Activated naive CD4-positive, alpha-beta T cell treated with anti-CD3 and anti-CD28 coated beads, Interleukin-2, amount 50 U/mL, for 24 hours (primary cell): ENCODE data around the gene CDH8.

Source experiments
- H3K27ac Mint-ChIP-seq: one replicate; pipeline ENCODE4 v1.8.0; 2021; ENCODE audit warnings: mild to moderate bottlenecking, mixed read lengths
- H3K27me3 Mint-ChIP-seq: one replicate; pipeline ENCODE4 v1.8.0; 2021; ENCODE audit warnings: mixed read lengths
- H3K36me3 Mint-ChIP-seq: one replicate; pipeline ENCODE4 v1.8.0; 2021; ENCODE audit warnings: mixed read lengths
- H3K4me1 Mint-ChIP-seq: one replicate; pipeline ENCODE4 v1.8.0; 2021; ENCODE audit warnings: mixed read lengths
- H3K4me3 Mint-ChIP-seq: one replicate; pipeline ENCODE4 v1.8.0; 2021; ENCODE audit warnings: mild to moderate bottlenecking, mixed read lengths
- H3K9me3 Mint-ChIP-seq: one replicate; pipeline ENCODE4 v1.8.0; 2021; ENCODE audit warnings: mixed read lengths

Gene CDH8

GRCh38 chr16:62038225-62038624 lies 2.0 kb upstream of the CDH8 start:
- H3K9me3 Mint-ChIP-seq = peaks cover 13% of the 10 kb centered on the region
- no peak overlapping the region for H3K27ac Mint-ChIP-seq
- peaks cover 3% of the 10 kb centered on the region for H3K36me3 Mint-ChIP-seq
- no peak overlapping the region for H3K4me3 Mint-ChIP-seq
- peaks cover 20% of the 10 kb centered on the region for H3K27me3 Mint-ChIP-seq
- no peaks in the 10 kb centered on the region for H3K4me1 Mint-ChIP-seq

GRCh38 chr16:62036802-62037135 lies 531 bp upstream of the CDH8 start:
- peaks cover 3% of the 10 kb centered on the region for H3K36me3 Mint-ChIP-seq
- no peak overlapping the region for H3K27ac Mint-ChIP-seq
- H3K4me3 Mint-ChIP-seq = no peak overlapping the region
- no peaks in the 10 kb centered on the region for H3K4me1 Mint-ChIP-seq
- H3K9me3 Mint-ChIP-seq = peaks cover 9% of the 10 kb centered on the region
- peaks cover 22% of the 10 kb centered on the region for H3K27me3 Mint-ChIP-seq

- peaks cover 5% of the 10 kb centered on the region for H3K9me3 Mint-ChIP-seq
- H3K4me3 Mint-ChIP-seq = no peak overlapping the region
- no peaks in the 10 kb centered on the region for H3K4me1 Mint-ChIP-seq
- no peak overlapping the region for H3K27ac Mint-ChIP-seq
- H3K27me3 Mint-ChIP-seq = peaks cover 22% of the 10 kb centered on the region
- peaks cover 3% of the 10 kb centered on the region for H3K36me3 Mint-ChIP-seq
These were observed 834 bp downstream of the CDH8 start for GRCh38 chr16:62035115-62036092.

- Mint-ChIP-seq H3K9me3 (peaks cover 5% of the 10 kb centered on the region), H3K4me1 (no peaks in the 10 kb centered on the region), H3K36me3 (peaks cover 3% of the 10 kb centered on the region), H3K4me3 (no peak overlapping the region), H3K27ac (no peak overlapping the region), H3K27me3 (peaks cover 22% of the 10 kb centered on the region)
These were observed 1.8 kb downstream of the CDH8 start for GRCh38 chr16:62034231-62035114.

GRCh38 chr16:62033065-62033464 lies 3.2 kb downstream of the CDH8 start:
- Mint-ChIP-seq H3K4me1 (no peaks in the 10 kb centered on the region), H3K27ac (no peak overlapping the region), H3K4me3 (no peak overlapping the region), H3K36me3 (peaks cover 3% of the 10 kb centered on the region), H3K9me3 (peaks cover 5% of the 10 kb centered on the region), H3K27me3 (peaks cover 22% of the 10 kb centered on the region)

GRCh38 chr16:62029947-62030346 lies 6.3 kb downstream of the CDH8 start:
- no peaks in the 10 kb centered on the region for H3K36me3 Mint-ChIP-seq
- H3K4me3 Mint-ChIP-seq = no peak overlapping the region
- no peaks in the 10 kb centered on the region for H3K4me1 Mint-ChIP-seq
- no peak overlapping the region for H3K27ac Mint-ChIP-seq
- H3K9me3 Mint-ChIP-seq = peaks cover 5% of the 10 kb centered on the region
- peaks cover 15% of the 10 kb centered on the region for H3K27me3 Mint-ChIP-seq

DNA sequence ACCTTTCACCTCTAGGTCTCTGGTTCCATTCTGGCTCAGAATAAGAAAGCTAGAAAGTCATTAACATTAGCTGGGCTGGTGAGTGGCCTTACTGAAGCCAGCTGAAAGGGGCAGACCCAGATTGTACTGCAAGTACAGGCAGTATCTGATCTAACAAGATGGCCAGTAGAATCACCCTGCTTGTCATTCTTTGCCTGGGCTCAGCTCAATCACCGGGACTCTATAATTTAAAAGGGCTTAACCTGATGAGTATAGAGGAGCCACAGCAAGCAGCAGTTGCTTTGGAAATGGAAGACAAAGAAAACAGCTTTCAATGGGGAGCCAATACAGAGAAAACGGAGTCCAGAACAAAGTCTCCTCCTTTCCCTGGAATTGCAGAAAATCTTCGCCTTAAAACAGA lies 13.6 kb downstream of the CDH8 start:
- Mint-ChIP-seq H3K4me1 (no peaks in the 10 kb centered on the region), H3K27me3 (no peaks in the 10 kb centered on the region), H3K27ac (no peak overlapping the region), H3K9me3 (peaks cover 10% of the 10 kb centered on the region), H3K36me3 (no peaks in the 10 kb centered on the region), H3K4me3 (no peak overlapping the region)

DNA sequence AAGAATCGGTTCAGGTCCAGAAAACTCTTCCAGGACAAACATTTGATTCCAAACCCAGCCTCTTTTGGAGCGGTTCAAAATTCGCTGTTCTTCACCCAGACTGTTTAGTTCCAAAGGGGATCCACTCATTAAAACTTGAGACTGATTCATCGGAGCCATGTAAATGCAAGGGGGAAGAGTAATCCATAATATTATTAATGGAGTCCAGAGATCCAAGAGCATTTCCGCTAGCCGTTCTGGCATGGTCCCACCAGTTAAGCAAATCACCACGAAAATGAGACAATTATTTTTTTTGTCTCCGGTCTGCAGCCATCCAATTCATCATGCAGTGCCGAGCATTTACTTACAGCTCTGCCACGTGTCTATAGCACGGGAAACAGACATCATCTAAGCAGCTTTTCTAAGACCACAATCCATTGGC lies 15.1 kb downstream of the CDH8 start:
- Mint-ChIP-seq H3K4me3 (no peak overlapping the region), H3K27ac (no peak overlapping the region), H3K4me1 (no peaks in the 10 kb centered on the region), H3K36me3 (no peaks in the 10 kb centered on the region), H3K27me3 (no peaks in the 10 kb centered on the region), H3K9me3 (peaks cover 10% of the 10 kb centered on the region)

DNA sequence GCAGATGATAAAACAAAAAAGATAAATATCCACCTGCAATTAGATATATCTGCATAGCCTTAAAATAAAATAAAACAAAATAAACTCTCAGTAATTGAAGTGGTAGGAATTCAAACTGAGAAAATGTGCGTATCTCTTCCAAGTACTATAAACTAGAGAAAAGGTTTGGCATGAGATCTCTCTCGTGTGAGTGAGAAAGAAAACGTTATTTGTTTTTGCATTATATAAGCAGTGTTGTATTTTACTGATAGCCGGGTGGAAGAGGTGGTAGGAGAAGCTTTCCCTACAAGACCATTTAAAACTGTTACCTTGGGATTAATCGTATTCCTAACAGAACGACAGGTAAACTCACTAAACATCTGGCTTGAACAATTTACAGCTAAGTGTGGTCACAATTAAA lies 15.6 kb downstream of the CDH8 start:
- Mint-ChIP-seq H3K4me1 (no peaks in the 10 kb centered on the region), H3K9me3 (peaks cover 10% of the 10 kb centered on the region), H3K27ac (no peak overlapping the region), H3K4me3 (no peak overlapping the region), H3K36me3 (no peaks in the 10 kb centered on the region), H3K27me3 (no peaks in the 10 kb centered on the region)

DNA sequence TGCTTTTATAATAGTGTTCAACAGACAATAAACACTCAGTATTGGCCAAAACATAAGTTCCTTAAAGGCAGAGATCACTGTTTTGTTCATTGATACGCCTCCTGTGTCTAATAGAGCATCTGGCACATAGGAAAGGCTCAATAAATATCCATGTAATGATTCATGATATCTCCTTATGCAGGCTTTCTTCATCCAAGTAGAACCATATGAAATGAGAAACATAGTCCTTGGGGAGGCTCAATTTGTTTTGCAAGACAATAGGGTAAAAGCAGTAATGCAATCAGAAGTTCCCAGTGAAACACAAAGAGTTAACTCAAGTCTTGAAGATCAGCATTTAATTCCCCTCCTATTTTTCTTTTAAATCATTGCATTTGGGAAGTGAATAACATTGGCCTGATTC lies 16.4 kb downstream of the CDH8 start:
- H3K4me1 Mint-ChIP-seq = no peaks in the 10 kb centered on the region
- no peaks in the 10 kb centered on the region for H3K36me3 Mint-ChIP-seq
- H3K9me3 Mint-ChIP-seq = peaks cover 10% of the 10 kb centered on the region

GRCh38 chr16:62018301-62019060 lies 17.8 kb downstream of the CDH8 start:
- Mint-ChIP-seq H3K27ac (no peak overlapping the region), H3K27me3 (no peaks in the 10 kb centered on the region), H3K9me3 (peaks cover 8% of the 10 kb centered on the region), H3K36me3 (no peaks in the 10 kb centered on the region), H3K4me1 (no peaks in the 10 kb centered on the region), H3K4me3 (no peak overlapping the region)

More for the DNA sequence above, 16.4 kb downstream of the CDH8 start:
- Mint-ChIP-seq H3K27me3 (no peaks in the 10 kb centered on the region), H3K27ac (no peak overlapping the region), H3K4me3 (no peak overlapping the region)

GRCh38 chr16:62014319-62014923 lies 21.8 kb downstream of the CDH8 start:
- H3K4me3 Mint-ChIP-seq = no peak overlapping the region
- no peaks in the 10 kb centered on the region for H3K36me3 Mint-ChIP-seq
- H3K27me3 Mint-ChIP-seq = no peaks in the 10 kb centered on the region
- no peak overlapping the region for H3K27ac Mint-ChIP-seq
- no peaks in the 10 kb centered on the region for H3K4me1 Mint-ChIP-seq
- H3K9me3 Mint-ChIP-seq = no peaks in the 10 kb centered on the region

DNA sequence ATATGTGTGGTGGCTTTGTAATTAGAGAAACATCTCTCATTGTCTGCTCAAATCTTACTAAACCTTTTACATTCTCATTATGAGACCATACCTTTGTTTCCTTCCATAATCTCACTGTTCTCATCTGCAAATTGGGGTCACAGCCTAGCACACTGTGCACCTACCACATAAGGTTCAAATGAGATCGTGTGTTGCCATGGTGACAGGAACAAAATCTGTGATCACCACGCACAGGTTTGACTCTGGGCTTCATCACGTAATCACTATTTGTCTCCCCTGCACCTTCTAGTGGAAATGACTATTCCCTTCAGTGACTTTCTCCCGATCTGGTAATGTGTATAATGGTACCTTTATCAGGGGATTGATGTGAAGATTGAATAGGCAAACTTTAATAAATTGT lies 26.1 kb downstream of the CDH8 start:
- no peak overlapping the region for H3K4me3 Mint-ChIP-seq

DNA sequence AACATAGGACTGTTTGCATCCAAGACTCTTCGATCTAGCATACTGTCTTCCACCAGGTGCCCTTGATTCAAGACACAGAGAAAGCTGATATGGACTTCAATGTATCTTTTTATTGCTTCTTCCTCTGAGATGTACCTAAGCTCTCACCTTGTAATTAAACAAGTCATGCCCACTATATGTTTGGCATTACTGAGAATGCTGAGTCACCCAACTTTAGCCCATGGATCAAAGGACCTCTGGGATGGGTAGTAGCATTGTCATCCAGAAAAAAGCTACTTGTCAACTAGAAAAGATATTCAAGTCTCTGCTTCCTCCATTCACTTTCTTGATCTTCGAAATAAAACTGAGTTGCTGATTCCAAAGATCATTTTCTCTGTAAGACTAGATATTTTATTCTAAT lies 37.8 kb downstream of the CDH8 start:
- peaks cover 12% of the 10 kb centered on the region for H3K9me3 Mint-ChIP-seq
- no peak overlapping the region for H3K4me3 Mint-ChIP-seq
- no peak overlapping the region for H3K27ac Mint-ChIP-seq

More for the DNA sequence above, 26.1 kb downstream of the CDH8 start:
- Mint-ChIP-seq H3K36me3 (peaks cover 1% of the 10 kb centered on the region), H3K27ac (no peak overlapping the region), H3K4me1 (no peaks in the 10 kb centered on the region), H3K9me3 (no peaks in the 10 kb centered on the region), H3K27me3 (no peaks in the 10 kb centered on the region)

GRCh38 chr16:61993108-61993507 lies 43.1 kb downstream of the CDH8 start:
- H3K36me3 Mint-ChIP-seq = no peaks in the 10 kb centered on the region
- no peaks in the 10 kb centered on the region for H3K4me1 Mint-ChIP-seq
- H3K27ac Mint-ChIP-seq = no peak overlapping the region
- H3K4me3 Mint-ChIP-seq = no peak overlapping the region
- H3K9me3 Mint-ChIP-seq = peaks cover 16% of the 10 kb centered on the region
- no peaks in the 10 kb centered on the region for H3K27me3 Mint-ChIP-seq

More for the DNA sequence above, 37.8 kb downstream of the CDH8 start:
- no peaks in the 10 kb centered on the region for H3K4me1 Mint-ChIP-seq
- H3K36me3 Mint-ChIP-seq = no peaks in the 10 kb centered on the region
- H3K27me3 Mint-ChIP-seq = no peaks in the 10 kb centered on the region
